GM23338 (cell line): Measurements from ENCODE around the gene UPF2. TPM values are rescaled to one million over a fixed set of nuclear protein-coding genes. Genes with fewer than 3 reads are reported as not detected.

Experiments
- ATAC-seq: fragments of 200-7000 bp; cut with Tn5 transposase; 3 replicates; pipeline ENCODE4 v1.9.1; 2020
- DNase-seq: peaks from one replicate; pipeline ENCODE4 v3.0.0-alpha.2; 2015; ENCODE audit warnings: low spot score
- H2AFZ ChIP-seq: fragments of 200-600 bp; sonication (generic); 2 replicates; pipeline ENCODE4 v1.8.0; 2016; ENCODE audit warnings: antibody characterized with exemption, mild to moderate bottlenecking, moderate library complexity
- H3F3A ChIP-seq: fragments of 200-600 bp; sonication (generic); replicated peaks from 2 replicates; pipeline ENCODE4 v1.8.0; 2017; ENCODE audit warnings: antibody characterized with exemption, mixed run types, low read depth
- H3K27ac ChIP-seq: fragments of 200-600 bp; sonication (generic); 2 replicates; pipeline ENCODE4 v1.6.1; 2016; ENCODE audit warnings: low read depth
- H3K27me3 ChIP-seq: fragments of 200-600 bp; sonication (generic); 2 replicates; pipeline ENCODE4 v1.8.0; 2016; ENCODE audit warnings: mild to moderate bottlenecking, mixed run types, moderate library complexity; ENCODE audit not compliant: insufficient read depth
- H3K36me3 ChIP-seq: fragments of 200-600 bp; sonication (generic); 2 replicates; pipeline ENCODE4 v1.8.0; 2016; ENCODE audit warnings: mild to moderate bottlenecking; ENCODE audit not compliant: insufficient read depth
- H3K4me1 ChIP-seq: fragments of 200-600 bp; sonication (generic); 2 replicates; pipeline ENCODE4 v1.8.0; 2016; ENCODE audit warnings: mild to moderate bottlenecking, moderate library complexity; ENCODE audit not compliant: insufficient read depth
- H3K4me2 ChIP-seq: fragments of 200-600 bp; sonication (generic); 2 replicates; pipeline ENCODE4 v1.7.1; 2017; ENCODE audit warnings: mixed run types
- H3K4me3 ChIP-seq: fragments of 200-600 bp; sonication (generic); 2 replicates; pipeline ENCODE4 v1.6.1; 2016; ENCODE audit warnings: mixed run types
- H3K79me2 ChIP-seq: fragments of 200-600 bp; sonication (generic); replicated peaks from 2 replicates; pipeline ENCODE4 v1.8.0; 2017; ENCODE audit warnings: mild to moderate bottlenecking; ENCODE audit not compliant: insufficient read depth
- H3K9me2 ChIP-seq: fragments of 200-600 bp; sonication (generic); 2 replicates; pipeline ENCODE4 v1.8.0; 2017; ENCODE audit not compliant: insufficient read depth
- H4K20me1 ChIP-seq: fragments of 200-600 bp; sonication (generic); replicated peaks from 2 replicates; pipeline ENCODE4 v1.8.0; 2017; ENCODE audit warnings: mild to moderate bottlenecking; ENCODE audit not compliant: insufficient read depth
- H3K27ac Mint-ChIP-seq: 2 replicates; pipeline ENCODE4 v1.8.0; 2020; ENCODE audit warnings: inconsistent platforms, mild to moderate bottlenecking, moderate library complexity, mixed read lengths
- H3K27me3 Mint-ChIP-seq: 3 replicates; pipeline ENCODE4 v1.8.0; 2022; ENCODE audit warnings: low read depth, mild to moderate bottlenecking, moderate library complexity, mixed read lengths, inconsistent platforms; ENCODE audit not compliant: insufficient read depth, poor library complexity
- H3K36me3 Mint-ChIP-seq: 3 replicates; pipeline ENCODE4 v1.8.0; 2021; ENCODE audit warnings: low read depth, mild to moderate bottlenecking, inconsistent platforms, moderate library complexity, mixed read lengths
- H3K4me1 Mint-ChIP-seq: 3 replicates; pipeline ENCODE4 v1.8.0; 2020; ENCODE audit warnings: mild to moderate bottlenecking, inconsistent platforms, mixed read lengths
- H3K4me3 Mint-ChIP-seq: 3 replicates; pipeline ENCODE4 v1.8.0; 2021; ENCODE audit warnings: moderate library complexity, mild to moderate bottlenecking, inconsistent platforms, mixed read lengths
- H3K9me3 Mint-ChIP-seq: 3 replicates; pipeline ENCODE4 v1.8.0; 2020; ENCODE audit warnings: moderate library complexity, mild to moderate bottlenecking, inconsistent platforms, mixed read lengths
- CREB1 ChIP-seq: fragments of 250-450 bp; sonication (Bioruptor Pico); IDR thresholded peaks from 2 replicates; pipeline ENCODE4 v1.5.0; 2020; ENCODE audit warnings: low read depth, mild to moderate bottlenecking, moderate library complexity
- NANOG ChIP-seq: IDR thresholded peaks from 2 replicates; pipeline ENCODE4 v1.6.1; 2016; ENCODE audit warnings: antibody characterized with exemption, borderline replicate concordance
- ZNF114 ChIP-seq: fragments of 250-450 bp; sonication (Bioruptor Pico); IDR thresholded peaks from 2 replicates; pipeline ENCODE4 v1.5.0; 2020; ENCODE audit warnings: mild to moderate bottlenecking, moderate library complexity
- polyA plus RNA-seq: library from polyadenylated mRNA; unstranded; fragments of >200 nt; fragmentation: Nextera tagmentation; extraction: Ambion mirVana; gene quantifications from 2 replicates; pipeline ENCODE4 v1.2.1, GENCODE V29; 2016
- total RNA-seq: library from RNA; depleted of rRNA; stranded (reverse); fragments of >200 nt; shearing (Covaris generic); gene quantifications from 2 replicates; pipeline ENCODE4 v1.2.3, GENCODE V29; 2014
- TF ChIP-seq, protein P1 (sequence below), 2 experiments: fragments of 200-600 bp in 1 of 2; sonication (generic) in 1 of 2; conservative IDR thresholded peaks; 2 replicates each; pipeline versions ENCODE4 v1.5.1 to v1.6.1; 2016 to 2017; ENCODE audit warnings: antibody characterized with exemption in 2 of 2, low read depth in 2 of 2, mild to moderate bottlenecking in 2 of 2, moderate library complexity in 1 of 2
- TF ChIP-seq, protein P2 (sequence below): fragments of 250-450 bp; sonication (Bioruptor Pico); IDR thresholded peaks from 2 replicates; pipeline ENCODE4 v1.5.0; 2020; ENCODE audit warnings: mild to moderate bottlenecking, moderate library complexity

Gene UPF2
- total and polyA plus RNA-seq, 2 experiments from 2014 or later: 29.0 to 78.5 TPM

DNA sequence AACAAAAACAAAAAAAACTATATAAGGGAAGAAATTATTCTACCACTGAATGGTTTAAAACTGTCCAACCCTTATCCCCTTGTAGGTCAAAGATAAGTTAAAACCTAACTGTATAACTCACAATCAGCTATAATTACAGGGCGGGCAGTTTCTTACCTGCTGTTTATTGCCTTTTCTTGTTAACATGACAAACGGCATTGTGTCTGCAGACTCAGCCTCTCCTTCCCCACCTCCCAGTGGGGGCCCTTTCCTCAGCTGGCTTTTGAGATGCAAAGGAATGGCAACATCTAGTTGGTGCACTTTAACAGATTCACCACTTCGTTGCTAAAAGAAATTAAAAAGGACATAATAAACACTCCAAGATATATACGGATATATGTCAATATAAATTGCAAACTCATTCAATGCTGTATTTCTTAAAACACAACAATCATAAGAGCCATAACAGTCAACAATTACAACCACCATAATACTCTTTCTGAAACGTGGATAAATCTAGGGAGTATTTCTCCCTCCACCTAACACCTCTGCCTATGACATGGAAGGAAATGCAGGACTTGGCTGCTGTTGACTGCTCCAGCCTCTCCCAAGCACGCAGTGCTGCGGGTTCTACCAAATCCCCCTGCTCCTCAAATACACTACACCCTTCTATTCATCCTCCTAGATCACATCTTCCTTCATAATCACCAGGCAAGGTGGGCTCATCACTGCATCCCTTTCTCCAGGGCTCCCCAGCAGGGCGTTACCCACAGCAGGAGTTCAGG, 106.0 kb downstream of the UPF2 start:
- no peaks in the 10 kb centered on the region for H3K79me2 ChIP-seq
- H3K9me2 ChIP-seq: no peaks in the 10 kb centered on the region
- H3K4me3 ChIP-seq: peak overlapping the region; percentile 3
- Mint-ChIP-seq H3K4me1 (peaks cover 47% of the 10 kb centered on the region), H3K27ac (peak overlapping the region; percentile 91), H3K27me3 (no peaks in the 10 kb centered on the region), H3K36me3 (peaks cover 14% of the 10 kb centered on the region), H3K4me3 (peak overlapping the region; percentile 57), H3K9me3 (no peaks in the 10 kb centered on the region)
- H3K36me3 ChIP-seq: 0 out of 2 replicates have a peak, but pooled peaks cover 2% of the 10 kb centered on the region
- H3K27ac ChIP-seq: peak overlapping the region; percentile 82
- H3K4me1 ChIP-seq: peaks cover 49% of the 10 kb centered on the region
- DNase-seq (peak; percentile 87), ATAC-seq (peak; percentile 93)
- TF ChIP-seq NANOG (peak; percentile 31; the same call in 1 of the 2 replicates), ZNF114 (CRISPR knock-in tag) (no peak), CREB1 (CRISPR knock-in tag) (0 out of 2 replicates have a peak, but pooled peaks have one; percentile 11)
- TF ChIP-seq, protein P1, sequence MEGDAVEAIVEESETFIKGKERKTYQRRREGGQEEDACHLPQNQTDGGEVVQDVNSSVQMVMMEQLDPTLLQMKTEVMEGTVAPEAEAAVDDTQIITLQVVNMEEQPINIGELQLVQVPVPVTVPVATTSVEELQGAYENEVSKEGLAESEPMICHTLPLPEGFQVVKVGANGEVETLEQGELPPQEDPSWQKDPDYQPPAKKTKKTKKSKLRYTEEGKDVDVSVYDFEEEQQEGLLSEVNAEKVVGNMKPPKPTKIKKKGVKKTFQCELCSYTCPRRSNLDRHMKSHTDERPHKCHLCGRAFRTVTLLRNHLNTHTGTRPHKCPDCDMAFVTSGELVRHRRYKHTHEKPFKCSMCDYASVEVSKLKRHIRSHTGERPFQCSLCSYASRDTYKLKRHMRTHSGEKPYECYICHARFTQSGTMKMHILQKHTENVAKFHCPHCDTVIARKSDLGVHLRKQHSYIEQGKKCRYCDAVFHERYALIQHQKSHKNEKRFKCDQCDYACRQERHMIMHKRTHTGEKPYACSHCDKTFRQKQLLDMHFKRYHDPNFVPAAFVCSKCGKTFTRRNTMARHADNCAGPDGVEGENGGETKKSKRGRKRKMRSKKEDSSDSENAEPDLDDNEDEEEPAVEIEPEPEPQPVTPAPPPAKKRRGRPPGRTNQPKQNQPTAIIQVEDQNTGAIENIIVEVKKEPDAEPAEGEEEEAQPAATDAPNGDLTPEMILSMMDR (conservative IDR thresholded peaks at IDR 0.05; ENCODE audit: low read depth in 2 of 2): no peak
- TF ChIP-seq, protein P2, sequence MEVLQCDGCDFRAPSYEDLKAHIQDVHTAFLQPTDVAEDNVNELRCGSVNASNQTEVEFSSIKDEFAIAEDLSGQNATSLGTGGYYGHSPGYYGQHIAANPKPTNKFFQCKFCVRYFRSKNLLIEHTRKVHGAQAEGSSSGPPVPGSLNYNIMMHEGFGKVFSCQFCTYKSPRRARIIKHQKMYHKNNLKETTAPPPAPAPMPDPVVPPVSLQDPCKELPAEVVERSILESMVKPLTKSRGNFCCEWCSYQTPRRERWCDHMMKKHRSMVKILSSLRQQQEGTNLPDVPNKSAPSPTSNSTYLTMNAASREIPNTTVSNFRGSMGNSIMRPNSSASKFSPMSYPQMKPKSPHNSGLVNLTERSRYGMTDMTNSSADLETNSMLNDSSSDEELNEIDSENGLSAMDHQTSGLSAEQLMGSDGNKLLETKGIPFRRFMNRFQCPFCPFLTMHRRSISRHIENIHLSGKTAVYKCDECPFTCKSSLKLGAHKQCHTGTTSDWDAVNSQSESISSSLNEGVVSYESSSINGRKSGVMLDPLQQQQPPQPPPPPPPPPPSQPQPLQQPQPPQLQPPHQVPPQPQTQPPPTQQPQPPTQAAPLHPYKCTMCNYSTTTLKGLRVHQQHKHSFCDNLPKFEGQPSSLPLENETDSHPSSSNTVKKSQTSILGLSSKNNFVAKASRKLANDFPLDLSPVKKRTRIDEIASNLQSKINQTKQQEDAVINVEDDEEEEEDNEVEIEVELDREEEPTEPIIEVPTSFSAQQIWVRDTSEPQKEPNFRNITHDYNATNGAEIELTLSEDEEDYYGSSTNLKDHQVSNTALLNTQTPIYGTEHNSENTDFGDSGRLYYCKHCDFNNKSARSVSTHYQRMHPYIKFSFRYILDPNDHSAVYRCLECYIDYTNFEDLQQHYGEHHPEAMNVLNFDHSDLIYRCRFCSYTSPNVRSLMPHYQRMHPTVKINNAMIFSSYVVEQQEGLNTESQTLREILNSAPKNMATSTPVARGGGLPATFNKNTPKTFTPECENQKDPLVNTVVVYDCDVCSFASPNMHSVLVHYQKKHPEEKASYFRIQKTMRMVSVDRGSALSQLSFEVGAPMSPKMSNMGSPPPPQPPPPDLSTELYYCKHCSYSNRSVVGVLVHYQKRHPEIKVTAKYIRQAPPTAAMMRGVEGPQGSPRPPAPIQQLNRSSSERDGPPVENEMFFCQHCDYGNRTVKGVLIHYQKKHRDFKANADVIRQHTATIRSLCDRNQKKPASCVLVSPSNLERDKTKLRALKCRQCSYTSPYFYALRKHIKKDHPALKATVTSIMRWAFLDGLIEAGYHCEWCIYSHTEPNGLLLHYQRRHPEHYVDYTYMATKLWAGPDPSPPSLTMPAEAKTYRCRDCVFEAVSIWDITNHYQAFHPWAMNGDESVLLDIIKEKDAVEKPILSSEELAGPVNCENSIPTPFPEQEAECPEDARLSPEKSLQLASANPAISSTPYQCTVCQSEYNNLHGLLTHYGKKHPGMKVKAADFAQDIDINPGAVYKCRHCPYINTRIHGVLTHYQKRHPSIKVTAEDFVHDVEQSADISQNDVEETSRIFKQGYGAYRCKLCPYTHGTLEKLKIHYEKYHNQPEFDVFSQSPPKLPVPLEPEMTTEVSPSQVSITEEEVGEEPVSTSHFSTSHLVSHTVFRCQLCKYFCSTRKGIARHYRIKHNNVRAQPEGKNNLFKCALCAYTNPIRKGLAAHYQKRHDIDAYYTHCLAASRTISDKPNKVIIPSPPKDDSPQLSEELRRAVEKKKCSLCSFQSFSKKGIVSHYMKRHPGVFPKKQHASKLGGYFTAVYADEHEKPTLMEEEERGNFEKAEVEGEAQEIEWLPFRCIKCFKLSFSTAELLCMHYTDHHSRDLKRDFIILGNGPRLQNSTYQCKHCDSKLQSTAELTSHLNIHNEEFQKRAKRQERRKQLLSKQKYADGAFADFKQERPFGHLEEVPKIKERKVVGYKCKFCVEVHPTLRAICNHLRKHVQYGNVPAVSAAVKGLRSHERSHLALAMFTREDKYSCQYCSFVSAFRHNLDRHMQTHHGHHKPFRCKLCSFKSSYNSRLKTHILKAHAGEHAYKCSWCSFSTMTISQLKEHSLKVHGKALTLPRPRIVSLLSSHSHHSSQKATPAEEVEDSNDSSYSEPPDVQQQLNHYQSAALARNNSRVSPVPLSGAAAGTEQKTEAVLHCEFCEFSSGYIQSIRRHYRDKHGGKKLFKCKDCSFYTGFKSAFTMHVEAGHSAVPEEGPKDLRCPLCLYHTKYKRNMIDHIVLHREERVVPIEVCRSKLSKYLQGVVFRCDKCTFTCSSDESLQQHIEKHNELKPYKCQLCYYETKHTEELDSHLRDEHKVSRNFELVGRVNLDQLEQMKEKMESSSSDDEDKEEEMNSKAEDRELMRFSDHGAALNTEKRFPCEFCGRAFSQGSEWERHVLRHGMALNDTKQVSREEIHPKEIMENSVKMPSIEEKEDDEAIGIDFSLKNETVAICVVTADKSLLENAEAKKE: peak; percentile 43; the same call in 1 of the 2 replicates
- no peak overlapping the region for H2AFZ ChIP-seq
- no peaks in the 10 kb centered on the region for H3K27me3 ChIP-seq
- H3F3A ChIP-seq: no peaks in the 10 kb centered on the region
- H4K20me1 ChIP-seq: no peaks in the 10 kb centered on the region
- peak overlapping the region; percentile 25 for H3K4me2 ChIP-seq
